Natural killer cell (primary cell): ENCODE measurements around the gene AIFM2. TPM values are rescaled to one million over a fixed set of nuclear protein-coding genes. Genes with fewer than 3 reads are reported as not detected.
"Not testable (repeated sequence)": the region's sequence is repeated elsewhere in the genome, so short reads cannot be mapped to it uniquely, and the experiment has no call there.

ENCODE experiments used
- ATAC-seq, 3 donors: fragments of 150-1000 bp in 2 of 3; fragments of 200-7000 bp in 1 of 3; cut with Tn5 transposase; 1 replicate in 1 of 3; 2 replicates in 2 of 3; pipeline ENCODE4 v1.10.0; 2021; ENCODE audit warnings: mild to moderate bottlenecking in 2 of 3, moderate library complexity in 2 of 3
- DNase-seq, 2 donors: peaks; one replicate each; pipeline versions ENCODE4 v3.0.0 to v3.0.0-alpha.2; 2013 to 2021; ENCODE audit warnings: mixed read lengths in 1 of 2
- H3K27ac ChIP-seq: one replicate; pipeline ENCODE4 v1.5.1; 2013; ENCODE audit warnings: mild to moderate bottlenecking, low read length
- H3K27me3 ChIP-seq: one replicate; pipeline ENCODE4 v1.6.1; 2013; ENCODE audit warnings: low read length; ENCODE audit not compliant: control insufficient read depth, insufficient read depth
- H3K36me3 ChIP-seq: one replicate; pipeline ENCODE4 v1.6.1; 2013; ENCODE audit warnings: low read length; ENCODE audit not compliant: control insufficient read depth, insufficient read depth
- H3K4me1 ChIP-seq: one replicate; pipeline ENCODE4 v1.6.1; 2013; ENCODE audit warnings: low read length; ENCODE audit not compliant: control insufficient read depth, insufficient read depth
- H3K4me3 ChIP-seq: one replicate; pipeline ENCODE4 v1.5.1; 2013; ENCODE audit warnings: low read length
- H3K9me3 ChIP-seq: one replicate; pipeline ENCODE4 v1.6.1; 2013; ENCODE audit warnings: low read length; ENCODE audit not compliant: control insufficient read depth, insufficient read depth
- H3K27ac Mint-ChIP-seq, 2 donors: one replicate each; pipeline ENCODE4 v1.8.0; 2022; ENCODE audit warnings: mild to moderate bottlenecking in 2 of 2, mixed read lengths in 2 of 2, moderate library complexity in 1 of 2
- H3K27me3 Mint-ChIP-seq, 2 donors: one replicate each; pipeline ENCODE4 v1.8.0; 2022; ENCODE audit warnings: low read depth in 2 of 2, mixed read lengths in 2 of 2
- H3K36me3 Mint-ChIP-seq: one replicate; pipeline ENCODE4 v1.8.0; 2022; ENCODE audit warnings: mixed read lengths
- H3K4me1 Mint-ChIP-seq, 2 donors: one replicate each; pipeline ENCODE4 v1.8.0; 2022; ENCODE audit warnings: mixed read lengths in 2 of 2
- H3K4me3 Mint-ChIP-seq: one replicate; pipeline ENCODE4 v1.8.0; 2022; ENCODE audit warnings: mild to moderate bottlenecking, moderate library complexity, mixed read lengths
- H3K9me3 Mint-ChIP-seq, 2 donors: one replicate each; pipeline ENCODE4 v1.8.0; 2022; ENCODE audit warnings: mixed read lengths in 2 of 2
- CTCF ChIP-seq: fragments of 200-600 bp; IDR thresholded peaks from one replicate; pipeline ENCODE4 v1.8.0; 2022; ENCODE audit warnings: antibody characterized with exemption
- WGBS: methylation state at CpG from one replicate; pipeline ENCODE4 v1.1.7; 2013; ENCODE audit warnings: missing lambda C conversion rate; ENCODE audit not compliant: insufficient coverage; 5-methylcytosine and 5-hydroxymethylcytosine counted together
- intact Hi-C: fragments of 100-400 bp; cut with micrococcal nuclease; formaldehyde crosslinking; loops from one replicate; pipeline ENCODE4 v1.14.2; 2022
- total RNA-seq, 4 donors: library from RNA; stranded (reverse); fragments of 120-200 nt in 1 of 4; gene quantifications; one replicate each; pipeline versions ENCODE4 v1.2.3 to v1.2.4, GENCODE V29; 2013 to 2022

The AIFM2 gene
- total RNA-seq, 3 donors from 2014 or later (not counting 1 experiment from before 2014, with no cell fraction given) = 3.7 to 4.2 (median 3.9) TPM

- ATAC-seq (no peak), DNase-seq (no peak)
- no peaks in the 10 kb centered on the region for H3K27me3 ChIP-seq
- H3K4me1 ChIP-seq = peaks cover 14% of the 10 kb centered on the region
- 91% methylated on average over 13 of the region's 15 CpGs for WGBS
- Mint-ChIP-seq H3K4me1 (peaks cover 12 to 13% of the 10 kb centered on the region in 2 donors), H3K9me3 (no peaks in the 10 kb centered on the region), H3K4me3 (no peak overlapping the region), H3K27me3 (peaks cover 0 to 6% of the 10 kb centered on the region in 2 donors), H3K36me3 (no peaks in the 10 kb centered on the region), H3K27ac (no peak overlapping the region)
- H3K4me3 ChIP-seq = no peak overlapping the region
- no peak for TF ChIP-seq CTCF
- H3K9me3 ChIP-seq = no peaks in the 10 kb centered on the region
- no peaks in the 10 kb centered on the region for H3K36me3 ChIP-seq
- H3K27ac ChIP-seq = no peak overlapping the region
- intact Hi-C loops = no loop called here
These were observed 44.9 kb downstream of the AIFM2 start for GRCh38 chr10:70087616-70088307.

DNA sequence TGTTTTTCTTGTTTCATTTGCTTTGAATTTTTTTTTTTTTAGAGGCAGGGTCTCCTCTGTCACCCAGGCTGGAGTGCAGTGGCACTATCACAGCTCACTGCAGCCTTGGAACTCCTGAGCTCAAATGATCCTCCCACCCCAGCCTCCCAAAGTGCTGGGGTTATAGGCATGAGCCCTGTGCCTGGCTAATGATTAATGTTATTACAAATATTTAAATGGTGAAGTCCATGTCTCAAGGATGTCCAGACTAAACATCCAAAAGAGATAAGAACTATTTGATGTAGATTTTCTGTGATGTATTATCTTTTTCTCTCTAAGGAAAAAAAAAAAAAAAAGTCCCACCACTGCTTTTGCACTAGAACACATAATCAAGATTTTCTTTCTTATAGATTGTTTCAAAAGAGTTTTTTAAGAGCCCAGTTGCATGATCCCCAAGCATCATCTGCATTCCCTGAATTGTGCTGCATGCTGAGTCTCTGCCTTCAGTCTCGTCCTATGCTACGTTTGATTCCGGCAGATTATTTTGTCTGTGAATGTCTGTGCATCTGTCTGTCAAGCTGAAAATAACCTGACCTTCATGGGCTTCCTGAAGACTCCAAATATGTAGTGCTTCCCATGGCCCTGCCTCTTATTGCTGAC is 46.5 kb downstream of the AIFM2 start:
- Mint-ChIP-seq H3K4me1 (no peaks in the 10 kb centered on the region), H3K9me3 (no peaks in the 10 kb centered on the region), H3K4me3 (no peak overlapping the region), H3K36me3 (no peaks in the 10 kb centered on the region), H3K27ac (no peak overlapping the region), H3K27me3 (peaks cover 0 to 9% of the 10 kb centered on the region in 2 donors)
- ATAC-seq = no peak
- no peak overlapping the region for H3K27ac ChIP-seq
- H3K9me3 ChIP-seq = no peaks in the 10 kb centered on the region
- no peak for DNase-seq
- intact Hi-C loops = no loop called here
- H3K27me3 ChIP-seq = no peaks in the 10 kb centered on the region
- TF ChIP-seq CTCF = no peak
- no peaks in the 10 kb centered on the region for H3K4me1 ChIP-seq
- 94% methylated on average over 3 of the region's 3 CpGs for WGBS
- H3K36me3 ChIP-seq = no peaks in the 10 kb centered on the region
- no peak overlapping the region for H3K4me3 ChIP-seq

DNA sequence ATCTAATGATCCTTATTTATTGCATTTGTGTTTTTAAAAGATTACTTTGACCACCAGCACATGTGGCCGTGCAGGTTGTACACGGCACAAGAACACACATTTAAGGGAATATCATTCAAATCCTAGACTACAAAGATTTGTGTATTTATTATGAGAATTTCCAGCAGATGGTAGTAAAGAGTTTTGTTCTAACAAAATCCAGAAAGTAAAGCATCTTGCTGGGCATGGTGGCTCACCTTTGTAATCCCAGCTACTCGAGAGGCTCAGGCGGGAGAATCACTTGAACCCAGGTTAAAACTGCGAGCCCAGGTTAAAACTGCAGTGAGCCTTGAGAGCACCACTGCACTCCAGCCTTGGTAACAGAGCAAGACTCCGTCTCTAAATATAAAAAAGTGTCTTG is 48.4 kb downstream of the AIFM2 start:
- no peak for TF ChIP-seq CTCF
- H3K27me3 Mint-ChIP-seq = peaks cover 0 to 10% of the 10 kb centered on the region in 2 donors
- H3K9me3 Mint-ChIP-seq = no peaks in the 10 kb centered on the region
- intact Hi-C loops = no loop called here
- 86% methylated on average over 4 of the region's 6 CpGs for WGBS
- ATAC-seq (no peak), DNase-seq (peak in 1 of 2 donors; percentile 24)
- no peak overlapping the region for H3K4me3 Mint-ChIP-seq
- Histone ChIP-seq H3K27ac (no peak overlapping the region), H3K36me3 (no peaks in the 10 kb centered on the region), H3K4me3 (no peak overlapping the region), H3K27me3 (no peaks in the 10 kb centered on the region), H3K4me1 (no peaks in the 10 kb centered on the region), H3K9me3 (no peaks in the 10 kb centered on the region)
- H3K36me3 Mint-ChIP-seq = no peaks in the 10 kb centered on the region
- no peaks in the 10 kb centered on the region for H3K4me1 Mint-ChIP-seq
- no peak overlapping the region for H3K27ac Mint-ChIP-seq

- whole genome bisulfite sequencing = 100% methylated on average over 2 of the region's 2 CpGs
- ATAC-seq, H3K4me3 Mint-ChIP-seq: not testable (repeated sequence)
These were observed 51.8 kb downstream of the AIFM2 start for GRCh38 chr10:70080789-70081188.

More at GRCh38 chr10:70080789-70081188, 51.8 kb downstream of the AIFM2 start:
- H3K4me3 ChIP-seq, intact Hi-C loops, DNase-seq, H3K27ac Mint-ChIP-seq, H3K27me3 ChIP-seq, H3K4me1 Mint-ChIP-seq, H3K9me3 Mint-ChIP-seq, H3K36me3 ChIP-seq, H3K4me1 ChIP-seq, H3K36me3 Mint-ChIP-seq, H3K9me3 ChIP-seq, H3K27ac ChIP-seq: not testable (repeated sequence)
- H3K27me3 Mint-ChIP-seq = peaks cover 13 to 16% of the 10 kb centered on the region in 2 donors
